ENCODE measurements around the gene POLD4. TPM values are rescaled to one million over a fixed set of nuclear protein-coding genes. Genes with fewer than 3 reads are reported as not detected.

Gene POLD4
- polyA plus RNA-seq, 1 donor from 2014 or later, result 384 TPM

GRCh38 chr11:67376873-67377808 is 23.8 kb upstream of the POLD4 start:
- Mint-ChIP-seq H3K36me3 (peaks cover 2% of the 10 kb centered on the region), H3K27me3 (no peaks in the 10 kb centered on the region), H3K4me1 (peaks cover 17 to 23% (median 23%) of the 10 kb centered on the region in 3 donors), H3K9me3 (no peaks in the 10 kb centered on the region), H3K4me3 (peak overlapping the region in 1 of 4 donors; percentile 67), H3K27ac (peak overlapping the region in 2 of 3 donors; percentile 3 to 80)

GRCh38 chr11:67376063-67376820 is 22.9 kb upstream of the POLD4 start:
- H3K4me1 Mint-ChIP-seq, result peaks cover 18 to 22% (median 19%) of the 10 kb centered on the region in 3 donors
- H3K27ac Mint-ChIP-seq, result peak overlapping the region in 1 of 3 donors; percentile 80
- H3K27me3 Mint-ChIP-seq, result no peaks in the 10 kb centered on the region
- peaks cover 3% of the 10 kb centered on the region for H3K36me3 Mint-ChIP-seq
- no peaks in the 10 kb centered on the region for H3K9me3 Mint-ChIP-seq
- peak overlapping the region in 1 of 4 donors; percentile 67 for H3K4me3 Mint-ChIP-seq

- H3K27me3 Mint-ChIP-seq, result no peaks in the 10 kb centered on the region
- peak overlapping the region in 1 of 3 donors; percentile 80 for H3K27ac Mint-ChIP-seq
- peaks cover 16 to 22% (median 16%) of the 10 kb centered on the region in 3 donors for H3K4me1 Mint-ChIP-seq
- no peaks in the 10 kb centered on the region for H3K9me3 Mint-ChIP-seq
- peak overlapping the region in 1 of 4 donors; percentile 39 for H3K4me3 Mint-ChIP-seq
- peaks cover 1% of the 10 kb centered on the region for H3K36me3 Mint-ChIP-seq
Measured at GRCh38 chr11:67375320-67376055, 22.1 kb upstream of the POLD4 start.

GRCh38 chr11:67374571-67375281 is 21.4 kb upstream of the POLD4 start:
- Mint-ChIP-seq H3K27ac (peak overlapping the region; percentile 44 to 99 (median 71)), H3K4me3 (peak overlapping the region in 3 of 4 donors; percentile 75 to 99 (median 91)), H3K4me1 (peaks cover 16 to 27% (median 21%) of the 10 kb centered on the region in 3 donors), H3K36me3 (peaks cover 1% of the 10 kb centered on the region), H3K9me3 (no peaks in the 10 kb centered on the region), H3K27me3 (no peaks in the 10 kb centered on the region)

- Mint-ChIP-seq H3K4me1 (peaks cover 24 to 35% (median 29%) of the 10 kb centered on the region in 3 donors), H3K9me3 (no peaks in the 10 kb centered on the region), H3K27me3 (no peaks in the 10 kb centered on the region), H3K36me3 (peaks cover 1% of the 10 kb centered on the region), H3K27ac (peak overlapping the region; percentile 94 to 99 (median 99)), H3K4me3 (peak overlapping the region; percentile 92 to 99 (median 96))
Measured at GRCh38 chr11:67373648-67374570, 20.6 kb upstream of the POLD4 start.

GRCh38 chr11:67372993-67373647 is 19.8 kb upstream of the POLD4 start, which contains the start of gene CLCF1:
Gene CLCF1, minus strand, starts transcription at chr11:67373598. Its CDS starts 59 bp downstream, at chr11:67373539.
- Mint-ChIP-seq H3K27ac (peak within 1 kb of the TSS; percentile 94 to 99 (median 99)), H3K9me3 (no peaks in the 10 kb centered on the region), H3K36me3 (peaks cover 1% of the 10 kb centered on the region), H3K4me3 (peak within 1 kb of the TSS; percentile 92 to 99 (median 96)), H3K27me3 (no peaks in the 10 kb centered on the region), H3K4me1 (peaks cover 30 to 43% (median 37%) of the 10 kb centered on the region in 3 donors)

- H3K27ac Mint-ChIP-seq, result no peak overlapping the region
- peaks cover 1% of the 10 kb centered on the region for H3K36me3 Mint-ChIP-seq
- peak overlapping the region in 3 of 4 donors; percentile 88 to 96 (median 94) for H3K4me3 Mint-ChIP-seq
- H3K27me3 Mint-ChIP-seq, result no peaks in the 10 kb centered on the region
- H3K9me3 Mint-ChIP-seq, result no peaks in the 10 kb centered on the region
- peaks cover 35 to 48% (median 42%) of the 10 kb centered on the region in 3 donors for H3K4me1 Mint-ChIP-seq
Measured at GRCh38 chr11:67372321-67372992, 19.1 kb upstream of the POLD4 start.

- no peaks in the 10 kb centered on the region for H3K27me3 Mint-ChIP-seq
Measured at GRCh38 chr11:67371911-67372320, 18.6 kb upstream of the POLD4 start.

GRCh38 chr11:67371189-67371910 is 18.0 kb upstream of the POLD4 start:
- Mint-ChIP-seq H3K36me3 (peaks cover 1% of the 10 kb centered on the region), H3K27me3 (no peaks in the 10 kb centered on the region), H3K4me1 (peaks cover 31 to 51% (median 43%) of the 10 kb centered on the region in 3 donors), H3K27ac (peak overlapping the region; percentile 18 to 69 (median 63)), H3K9me3 (no peaks in the 10 kb centered on the region), H3K4me3 (peak overlapping the region; percentile 75 to 96 (median 91))

More at GRCh38 chr11:67371911-67372320, 18.6 kb upstream of the POLD4 start:
- Mint-ChIP-seq H3K4me3 (peak overlapping the region; percentile 75 to 96 (median 91)), H3K36me3 (peaks cover 1% of the 10 kb centered on the region), H3K9me3 (no peaks in the 10 kb centered on the region), H3K4me1 (peaks cover 33 to 48% (median 42%) of the 10 kb centered on the region in 3 donors), H3K27ac (peak overlapping the region; percentile 18 to 69 (median 68))

GRCh38 chr11:67370351-67371076 is 17.2 kb upstream of the POLD4 start:
- peak overlapping the region in 2 of 3 donors; percentile 18 to 69 for H3K27ac Mint-ChIP-seq
- no peaks in the 10 kb centered on the region for H3K9me3 Mint-ChIP-seq
- H3K4me1 Mint-ChIP-seq, result peaks cover 40 to 59% (median 51%) of the 10 kb centered on the region in 3 donors
- H3K27me3 Mint-ChIP-seq, result no peaks in the 10 kb centered on the region
- H3K4me3 Mint-ChIP-seq, result peak overlapping the region in 3 of 4 donors; percentile 75 to 85 (median 82)
- H3K36me3 Mint-ChIP-seq, result peaks cover 1% of the 10 kb centered on the region

GRCh38 chr11:67369801-67370284 is 16.5 kb upstream of the POLD4 start:
- Mint-ChIP-seq H3K9me3 (no peaks in the 10 kb centered on the region), H3K36me3 (peaks cover 4% of the 10 kb centered on the region), H3K4me1 (peaks cover 42 to 65% (median 56%) of the 10 kb centered on the region in 3 donors), H3K27me3 (no peaks in the 10 kb centered on the region), H3K27ac (peak overlapping the region in 2 of 3 donors; percentile 59 to 69), H3K4me3 (peak overlapping the region in 3 of 4 donors; percentile 55 to 77 (median 76))

All from IgD-negative memory B cell (primary cell).